K562 (cell line): ENCODE results near the gene SGO1. TPM values are rescaled to one million over a fixed set of nuclear protein-coding genes. Genes with fewer than 3 reads are reported as not detected.

Experiments
- ASH1L ChIP-seq: fragments of 450-650 bp; IDR thresholded peaks from 2 replicates; pipeline ENCODE4 v1.6.1; 2018; ENCODE audit warnings: borderline replicate concordance, mild to moderate bottlenecking, low read depth; ENCODE audit not compliant: partially characterized antibody
- CAMTA2 ChIP-seq: fragments of 250-450 bp; sonication (Bioruptor Pico); conservative IDR thresholded peaks from 2 replicates; pipeline ENCODE4 v1.5.1; 2022
- CSDE1 ChIP-seq, 2 experiments: fragments of 450-650 bp; IDR thresholded peaks; 2 replicates each; pipeline ENCODE4 v1.6.1; 2016; ENCODE audit warnings: mild to moderate bottlenecking in 1 of 2
- CTBP1 ChIP-seq: fragments of 450-650 bp; IDR thresholded peaks from 2 replicates; pipeline ENCODE4 v1.6.1; 2016; ENCODE audit warnings: borderline replicate concordance
- E2F3 ChIP-seq: fragments of 250-450 bp; sonication (Bioruptor Pico); IDR thresholded peaks from 2 replicates; pipeline ENCODE4 v1.4.0; 2020; ENCODE audit warnings: mild to moderate bottlenecking
- ETV5 ChIP-seq: sonication (generic); formaldehyde crosslinking; IDR thresholded peaks from 2 replicates; pipeline ENCODE4 v1.4.0; 2020; ENCODE audit warnings: low read depth, mild to moderate bottlenecking, missing genetic modification reagents
- FOXK2 ChIP-seq, 2 experiments: fragments of 450-650 bp; IDR thresholded peaks in 1 of 2; conservative IDR thresholded peaks in 1 of 2; 2 replicates each; pipeline ENCODE4 v1.6.1; 2016; ENCODE audit warnings: low read depth in 2 of 2, mild to moderate bottlenecking in 1 of 2
- GTF2A2 ChIP-seq: IDR thresholded peaks from 2 replicates; pipeline ENCODE4 v1.6.1; 2016; ENCODE audit warnings: mild to moderate bottlenecking, missing genetic modification characterization, missing compliant biosample characterization
- HDAC3 ChIP-seq: fragments of 450-650 bp; IDR thresholded peaks from 2 replicates; pipeline ENCODE4 v1.6.1; 2018; ENCODE audit warnings: borderline replicate concordance, mild to moderate bottlenecking, moderate library complexity; ENCODE audit not compliant: partially characterized antibody
- MLX ChIP-seq, 2 experiments: fragments of 450-650 bp in 1 of 2; sonication (generic) in 1 of 2; formaldehyde crosslinking; conservative IDR thresholded peaks; 2 replicates each; pipeline versions ENCODE4 v1.4.0 to v1.8.1; 2020 to 2022; ENCODE audit warnings: mild to moderate bottlenecking in 1 of 2, missing genetic modification reagents in 1 of 2
- PHF21A ChIP-seq: fragments of 450-650 bp; IDR thresholded peaks from 2 replicates; pipeline ENCODE4 v1.6.1; 2017; ENCODE audit warnings: low read depth, borderline replicate concordance
- SP2 ChIP-seq: IDR thresholded peaks from 2 replicates; pipeline ENCODE4 v1.6.1; 2011; ENCODE audit warnings: mild to moderate bottlenecking, low read depth, low read length, moderate library complexity; ENCODE audit not compliant: poor library complexity, severe bottlenecking; ENCODE audit errors: extremely low read depth
- ZKSCAN1 ChIP-seq: fragments of 150-350 bp; IDR thresholded peaks from 2 replicates; pipeline ENCODE4 v1.6.1; 2016; ENCODE audit warnings: low read depth, low read length
- ZNF347 ChIP-seq: fragments of 450-650 bp; formaldehyde crosslinking; IDR thresholded peaks from 2 replicates; pipeline ENCODE4 v1.4.0; 2020; ENCODE audit warnings: low read depth, mild to moderate bottlenecking, moderate library complexity
- ZNF384 ChIP-seq: IDR thresholded peaks from 2 replicates; pipeline ENCODE4 v1.6.1; 2012; ENCODE audit warnings: low read depth, low read length, improper control_type of control experiment
- ZNF431 ChIP-seq: sonication (generic); formaldehyde crosslinking; IDR thresholded peaks from 2 replicates; pipeline ENCODE4 v1.8.0; 2022; ENCODE audit warnings: mild to moderate bottlenecking, missing genetic modification reagents
- ZNF830 ChIP-seq: fragments of 250-450 bp; sonication (Bioruptor Pico); IDR thresholded peaks from 2 replicates; pipeline ENCODE4 v1.5.0; 2021; ENCODE audit warnings: mild to moderate bottlenecking
- polyA plus RNA-seq, 8 experiments: library from polyadenylated mRNA; depleted of rRNA in 4 of 8; stranded (reverse) in 5 of 8; unstranded in 3 of 8; fragments of >200 nt; fragmentation: Nextera tagmentation in 2 of 8; fragmentation: Illumina TruSeq in 1 of 8; extraction: Ambion mirVana in 2 of 8; extraction: Trizol in 1 of 8; gene quantifications; 2 replicates each; pipeline versions ENCODE4 v1.2.1 to v1.2.3, GENCODE V29; 2011 to 2014; ENCODE audit warnings: inconsistent platforms in 1 of 8, missing spikeins in 1 of 8
- total RNA-seq, 7 experiments: library from RNA; depleted of rRNA in 6 of 7; stranded (reverse); fragments of >200 nt in 6 of 7; fragmentation: Illumina TruSeq in 2 of 7; extraction: Trizol in 2 of 7; gene quantifications; 2 replicates each; pipeline versions ENCODE4 v1.2.1 to v1.2.3, GENCODE V29; 2011 to 2021; ENCODE audit warnings: low replicate concordance in 1 of 7
- TF ChIP-seq, protein P1 (sequence below), 2 experiments: fragments of 150-350 bp in 1 of 2; IDR thresholded peaks; 2 replicates each; pipeline ENCODE4 v1.6.1; 2012 to 2016; ENCODE audit warnings: low read depth in 2 of 2, low read length in 2 of 2, mild to moderate bottlenecking in 1 of 2, moderate library complexity in 1 of 2
- TF ChIP-seq, protein P2 (sequence below): conservative IDR thresholded peaks from 2 replicates; pipeline ENCODE4 v1.6.1; 2011; ENCODE audit warnings: low read depth, mild to moderate bottlenecking, low read length; ENCODE audit not compliant: control insufficient read depth
- TF ChIP-seq, protein P3 (sequence below): sonication (generic); formaldehyde crosslinking; IDR thresholded peaks from 2 replicates; pipeline ENCODE4 v1.8.1; 2022; ENCODE audit warnings: missing genetic modification reagents

The SGO1 gene
- total and polyA plus RNA-seq, 9 of the 15 experiments (the other 6 are each of a cell fraction or from before 2014, with no cell fraction given) = 13.7 to 57.3 (median 28.2) TPM

DNA sequence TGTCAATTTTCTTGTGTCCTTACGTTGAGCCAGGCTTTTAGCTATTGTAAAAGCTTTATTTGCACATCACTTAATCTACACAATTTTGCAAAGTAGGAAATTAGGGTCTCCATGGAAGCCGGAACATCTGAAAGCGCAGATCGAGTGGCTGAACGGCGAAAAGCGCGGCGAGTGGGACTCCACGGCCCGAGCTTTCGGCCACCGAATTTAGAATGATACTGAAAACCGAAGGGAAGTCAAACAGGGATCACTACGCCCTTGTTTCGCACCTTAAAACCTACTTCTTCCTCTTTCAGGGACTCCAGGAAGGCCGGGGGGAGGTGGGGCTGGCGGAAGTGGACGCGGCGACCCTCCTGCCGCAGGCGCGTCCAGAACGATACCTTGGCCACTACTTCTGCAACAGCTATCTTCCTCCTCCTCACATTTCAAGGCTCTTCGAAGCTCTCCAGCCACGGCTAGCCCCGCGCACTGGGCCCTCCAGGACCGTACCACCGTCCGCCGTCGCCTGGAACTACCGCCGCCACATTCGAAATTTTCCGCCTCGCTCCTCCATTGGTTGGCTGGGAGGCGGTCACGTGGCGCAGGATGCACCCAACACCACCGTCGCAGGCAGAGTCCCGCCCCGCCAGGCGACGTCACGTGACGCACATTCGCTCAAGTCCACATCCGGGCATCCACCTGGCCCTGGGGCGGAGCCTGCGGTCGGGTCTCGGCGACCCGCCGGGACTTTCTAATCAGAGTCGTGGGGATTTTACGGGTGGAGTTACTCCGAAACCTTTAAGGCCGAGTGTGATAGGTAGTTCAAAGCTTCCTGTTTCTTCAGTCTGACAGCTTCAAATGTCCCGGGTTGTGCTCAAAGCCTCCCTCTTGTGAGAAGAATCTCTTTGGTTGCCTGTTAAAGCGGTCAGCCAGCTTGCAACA, at the start of gene SGO1 (continued):
- TF ChIP-seq MLX (CRISPR knock-in tag; conservative IDR thresholded peaks at IDR 0.05) (0 out of 4 replicates have a peak, but pooled peaks of 1 of the 2 experiments have one; percentile 50), ZNF431 (no peak), HDAC3 (no peak), ZNF830 (CRISPR knock-in tag) (0 out of 2 replicates have a peak, but pooled peaks have one; percentile 48), E2F3 (CRISPR knock-in tag) (peak; percentile 69), ZKSCAN1 (no peak), FOXK2 (conservative IDR thresholded peaks at IDR 0.05 in 1 of 2, IDR thresholded peaks at IDR 0.05 in 1 of 2; ENCODE audit: low read depth in 2 of 2) (peak; percentile 88 to 96), CAMTA2 (CRISPR knock-in tag) (no peak), ZNF347 (CRISPR knock-in tag) (no peak), ETV5 (CRISPR knock-in tag) (0 out of 2 replicates have a peak, but pooled peaks have one; percentile 71), ASH1L (no peak), CTBP1 (peak; percentile 67; the same call in 1 of the 2 replicates), PHF21A (peak; percentile 82; the same call in 1 of the 2 replicates), GTF2A2 (tag) (no peak), SP2 (peak; percentile 14), ZNF384 (no peak), CSDE1 (IDR thresholded peaks at IDR 0.05) (no peak)
- TF ChIP-seq, protein P1, sequence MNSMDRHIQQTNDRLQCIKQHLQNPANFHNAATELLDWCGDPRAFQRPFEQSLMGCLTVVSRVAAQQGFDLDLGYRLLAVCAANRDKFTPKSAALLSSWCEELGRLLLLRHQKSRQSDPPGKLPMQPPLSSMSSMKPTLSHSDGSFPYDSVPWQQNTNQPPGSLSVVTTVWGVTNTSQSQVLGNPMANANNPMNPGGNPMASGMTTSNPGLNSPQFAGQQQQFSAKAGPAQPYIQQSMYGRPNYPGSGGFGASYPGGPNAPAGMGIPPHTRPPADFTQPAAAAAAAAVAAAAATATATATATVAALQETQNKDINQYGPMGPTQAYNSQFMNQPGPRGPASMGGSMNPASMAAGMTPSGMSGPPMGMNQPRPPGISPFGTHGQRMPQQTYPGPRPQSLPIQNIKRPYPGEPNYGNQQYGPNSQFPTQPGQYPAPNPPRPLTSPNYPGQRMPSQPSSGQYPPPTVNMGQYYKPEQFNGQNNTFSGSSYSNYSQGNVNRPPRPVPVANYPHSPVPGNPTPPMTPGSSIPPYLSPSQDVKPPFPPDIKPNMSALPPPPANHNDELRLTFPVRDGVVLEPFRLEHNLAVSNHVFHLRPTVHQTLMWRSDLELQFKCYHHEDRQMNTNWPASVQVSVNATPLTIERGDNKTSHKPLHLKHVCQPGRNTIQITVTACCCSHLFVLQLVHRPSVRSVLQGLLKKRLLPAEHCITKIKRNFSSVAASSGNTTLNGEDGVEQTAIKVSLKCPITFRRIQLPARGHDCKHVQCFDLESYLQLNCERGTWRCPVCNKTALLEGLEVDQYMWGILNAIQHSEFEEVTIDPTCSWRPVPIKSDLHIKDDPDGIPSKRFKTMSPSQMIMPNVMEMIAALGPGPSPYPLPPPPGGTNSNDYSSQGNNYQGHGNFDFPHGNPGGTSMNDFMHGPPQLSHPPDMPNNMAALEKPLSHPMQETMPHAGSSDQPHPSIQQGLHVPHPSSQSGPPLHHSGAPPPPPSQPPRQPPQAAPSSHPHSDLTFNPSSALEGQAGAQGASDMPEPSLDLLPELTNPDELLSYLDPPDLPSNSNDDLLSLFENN (IDR thresholded peaks at IDR 0.05; ENCODE audit: low read depth in 2 of 2, low read length in 2 of 2) = peak in 1 of 2 experiments; percentile 67; a peak in 1 of 4 replicates
- TF ChIP-seq, protein P2, sequence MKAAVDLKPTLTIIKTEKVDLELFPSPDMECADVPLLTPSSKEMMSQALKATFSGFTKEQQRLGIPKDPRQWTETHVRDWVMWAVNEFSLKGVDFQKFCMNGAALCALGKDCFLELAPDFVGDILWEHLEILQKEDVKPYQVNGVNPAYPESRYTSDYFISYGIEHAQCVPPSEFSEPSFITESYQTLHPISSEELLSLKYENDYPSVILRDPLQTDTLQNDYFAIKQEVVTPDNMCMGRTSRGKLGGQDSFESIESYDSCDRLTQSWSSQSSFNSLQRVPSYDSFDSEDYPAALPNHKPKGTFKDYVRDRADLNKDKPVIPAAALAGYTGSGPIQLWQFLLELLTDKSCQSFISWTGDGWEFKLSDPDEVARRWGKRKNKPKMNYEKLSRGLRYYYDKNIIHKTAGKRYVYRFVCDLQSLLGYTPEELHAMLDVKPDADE = peak; percentile 79; the same call in 1 of the 2 replicates
- TF ChIP-seq, protein P3, sequence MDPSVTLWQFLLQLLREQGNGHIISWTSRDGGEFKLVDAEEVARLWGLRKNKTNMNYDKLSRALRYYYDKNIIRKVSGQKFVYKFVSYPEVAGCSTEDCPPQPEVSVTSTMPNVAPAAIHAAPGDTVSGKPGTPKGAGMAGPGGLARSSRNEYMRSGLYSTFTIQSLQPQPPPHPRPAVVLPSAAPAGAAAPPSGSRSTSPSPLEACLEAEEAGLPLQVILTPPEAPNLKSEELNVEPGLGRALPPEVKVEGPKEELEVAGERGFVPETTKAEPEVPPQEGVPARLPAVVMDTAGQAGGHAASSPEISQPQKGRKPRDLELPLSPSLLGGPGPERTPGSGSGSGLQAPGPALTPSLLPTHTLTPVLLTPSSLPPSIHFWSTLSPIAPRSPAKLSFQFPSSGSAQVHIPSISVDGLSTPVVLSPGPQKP (CRISPR knock-in tag) = no peak
